Mammary epithelial cell (primary cell): ENCODE data around the gene EFNA4.
A peak's percentile ranks its signal among the peaks of the same experiment; 100 is the strongest.

Experiments used
- EZH2 ChIP-seq: IDR thresholded peaks from 2 replicates; pipeline ENCODE4 v1.6.1; 2012; ENCODE audit warnings: low read length, inconsistent platforms, borderline replicate concordance
- TF ChIP-seq, protein P1 (sequence below), 2 donors: IDR thresholded peaks in 1 of 2; conservative IDR thresholded peaks in 1 of 2; 2 replicates each; pipeline ENCODE4 v1.5.1; 2011 to 2012; ENCODE audit warnings: inconsistent platforms in 2 of 2, low read length in 2 of 2, mild to moderate bottlenecking in 2 of 2, control low read depth in 1 of 2, low read depth in 1 of 2; ENCODE audit not compliant: insufficient read depth in 1 of 2; ENCODE audit errors: extremely low read depth in 1 of 2

DNA sequence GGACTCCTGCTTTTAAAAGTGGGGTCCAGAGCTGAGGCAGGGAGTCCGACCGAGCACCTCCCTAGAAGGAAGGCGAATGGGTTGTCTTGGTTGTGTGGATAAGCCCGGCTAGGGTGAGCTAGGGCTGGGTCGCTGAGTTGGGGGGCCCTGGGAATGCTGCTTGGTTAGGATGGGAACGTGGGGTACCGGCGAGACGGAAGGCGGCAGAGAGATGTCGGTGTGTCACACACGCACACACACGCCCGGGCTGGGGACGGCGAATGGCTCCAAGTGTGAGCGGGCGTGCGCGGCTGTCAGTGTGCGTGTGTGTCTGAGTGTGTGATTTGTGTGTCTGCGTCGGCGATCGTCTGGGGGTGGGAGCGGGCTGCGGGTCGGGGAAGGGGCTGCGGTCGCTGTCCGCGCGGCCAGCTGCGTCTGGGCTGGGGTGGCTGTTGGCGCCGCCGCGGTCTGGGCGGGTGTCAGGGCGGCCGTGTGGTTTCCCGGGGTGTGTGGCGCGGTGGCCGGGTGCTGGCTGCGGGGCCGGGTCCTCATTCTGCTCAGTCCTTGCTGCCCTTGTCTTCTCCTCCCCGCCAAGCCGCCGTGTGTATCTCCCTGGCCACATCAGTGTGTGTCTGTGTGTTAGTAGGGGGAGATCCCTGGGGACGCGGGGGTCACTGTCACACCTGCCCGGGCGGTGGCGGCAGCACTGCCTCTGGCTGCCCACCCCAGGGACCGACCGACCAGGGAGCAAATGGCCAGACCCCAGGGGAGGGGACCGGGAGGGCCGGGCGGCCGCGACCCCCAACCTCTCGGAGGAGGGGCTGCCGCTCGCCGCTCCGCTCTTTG is 16.2 kb downstream of the EFNA4 start:
- TF ChIP-seq, protein P1, sequence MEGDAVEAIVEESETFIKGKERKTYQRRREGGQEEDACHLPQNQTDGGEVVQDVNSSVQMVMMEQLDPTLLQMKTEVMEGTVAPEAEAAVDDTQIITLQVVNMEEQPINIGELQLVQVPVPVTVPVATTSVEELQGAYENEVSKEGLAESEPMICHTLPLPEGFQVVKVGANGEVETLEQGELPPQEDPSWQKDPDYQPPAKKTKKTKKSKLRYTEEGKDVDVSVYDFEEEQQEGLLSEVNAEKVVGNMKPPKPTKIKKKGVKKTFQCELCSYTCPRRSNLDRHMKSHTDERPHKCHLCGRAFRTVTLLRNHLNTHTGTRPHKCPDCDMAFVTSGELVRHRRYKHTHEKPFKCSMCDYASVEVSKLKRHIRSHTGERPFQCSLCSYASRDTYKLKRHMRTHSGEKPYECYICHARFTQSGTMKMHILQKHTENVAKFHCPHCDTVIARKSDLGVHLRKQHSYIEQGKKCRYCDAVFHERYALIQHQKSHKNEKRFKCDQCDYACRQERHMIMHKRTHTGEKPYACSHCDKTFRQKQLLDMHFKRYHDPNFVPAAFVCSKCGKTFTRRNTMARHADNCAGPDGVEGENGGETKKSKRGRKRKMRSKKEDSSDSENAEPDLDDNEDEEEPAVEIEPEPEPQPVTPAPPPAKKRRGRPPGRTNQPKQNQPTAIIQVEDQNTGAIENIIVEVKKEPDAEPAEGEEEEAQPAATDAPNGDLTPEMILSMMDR (conservative IDR thresholded peaks at IDR 0.05 in 1 of 2, IDR thresholded peaks at IDR 0.05 in 1 of 2; ENCODE audit: extremely low read depth in 1 of 2, insufficient read depth in 1 of 2, low read depth in 1 of 2, low read length in 2 of 2), result no peak
- TF ChIP-seq EZH2, result peak; percentile 94
